K562 (cell line): Measurements from ENCODE around the gene PPT2. TPM values are rescaled to one million over a fixed set of nuclear protein-coding genes. Genes with fewer than 3 reads are reported as not detected.

ENCODE experiments used
- CREB3 ChIP-seq: fragments of 450-650 bp; conservative IDR thresholded peaks from 2 replicates; pipeline ENCODE4 v1.6.1; 2016; ENCODE audit warnings: missing genetic modification characterization, low read depth, mild to moderate bottlenecking, missing compliant biosample characterization, moderate library complexity
- E2F5 ChIP-seq: sonication (generic); formaldehyde crosslinking; IDR thresholded peaks from 2 replicates; pipeline ENCODE4 v1.8.0; 2022; ENCODE audit warnings: mild to moderate bottlenecking, missing genetic modification reagents
- E2F6 ChIP-seq, 2 experiments: IDR thresholded peaks; 2 replicates each; pipeline ENCODE4 v1.6.1; 2011; ENCODE audit warnings: borderline replicate concordance in 1 of 2, control low read depth in 1 of 2, low read depth in 1 of 2, low read length in 1 of 2, mild to moderate bottlenecking in 1 of 2, mixed read lengths in 1 of 2, moderate library complexity in 1 of 2; ENCODE audit not compliant: insufficient read depth in 1 of 2, insufficient read length in 1 of 2, poor library complexity in 1 of 2, severe bottlenecking in 1 of 2; ENCODE audit errors: extremely low read depth in 1 of 2
- FOXJ3 ChIP-seq: sonication (generic); formaldehyde crosslinking; IDR thresholded peaks from 2 replicates; pipeline ENCODE4 v1.4.0; 2020; ENCODE audit warnings: mild to moderate bottlenecking, missing genetic modification reagents
- GABPB2 ChIP-seq: fragments of 250-450 bp; sonication (Bioruptor Pico); conservative IDR thresholded peaks from 2 replicates; pipeline ENCODE4 v1.5.1; 2021; ENCODE audit warnings: mild to moderate bottlenecking
- MAZ ChIP-seq, 2 experiments: fragments of 450-650 bp in 1 of 2; sonication (generic) in 1 of 2; formaldehyde crosslinking; IDR thresholded peaks in 1 of 2; conservative IDR thresholded peaks in 1 of 2; 2 replicates each; pipeline versions ENCODE4 v1.4.0 to v1.5.0; 2020; ENCODE audit warnings: mild to moderate bottlenecking in 1 of 2, missing genetic modification reagents in 1 of 2
- NBN ChIP-seq: fragments of 450-650 bp; IDR thresholded peaks from 2 replicates; pipeline ENCODE4 v1.6.1; 2016; ENCODE audit warnings: low read depth, mild to moderate bottlenecking
- NCOA2 ChIP-seq, 2 experiments: fragments of 450-650 bp; IDR thresholded peaks; 2 replicates each; pipeline ENCODE4 v1.6.1; 2018; ENCODE audit warnings: mild to moderate bottlenecking in 2 of 2, moderate library complexity in 1 of 2; ENCODE audit not compliant: partially characterized antibody in 2 of 2
- SIX5 ChIP-seq, 2 experiments: IDR thresholded peaks; 2 replicates each; pipeline ENCODE4 v1.6.1; 2011; ENCODE audit warnings: low read length in 2 of 2, borderline replicate concordance in 1 of 2, low read depth in 1 of 2, mild to moderate bottlenecking in 1 of 2, moderate library complexity in 1 of 2; ENCODE audit not compliant: insufficient read depth in 1 of 2
- TAF9B ChIP-seq: fragments of 450-650 bp; IDR thresholded peaks from 2 replicates; pipeline ENCODE4 v1.6.1; 2018; ENCODE audit warnings: mild to moderate bottlenecking; ENCODE audit not compliant: partially characterized antibody
- ZFX ChIP-seq: sonication (generic); formaldehyde crosslinking; IDR thresholded peaks from 2 replicates; pipeline ENCODE4 v1.8.0; 2022; ENCODE audit warnings: mild to moderate bottlenecking, missing genetic modification reagents, moderate library complexity
- ZNF174 ChIP-seq: fragments of 250-450 bp; sonication (Bioruptor Pico); IDR thresholded peaks from 2 replicates; pipeline ENCODE4 v1.4.0; 2020; ENCODE audit warnings: mild to moderate bottlenecking
- ZNF184 ChIP-seq: sonication (generic); formaldehyde crosslinking; IDR thresholded peaks from 2 replicates; pipeline ENCODE4 v1.5.0; 2020; ENCODE audit warnings: missing genetic modification reagents
- polyA plus RNA-seq, 8 experiments: library from polyadenylated mRNA; depleted of rRNA in 4 of 8; stranded (reverse) in 5 of 8; unstranded in 3 of 8; fragments of >200 nt; fragmentation: Nextera tagmentation in 2 of 8; fragmentation: Illumina TruSeq in 1 of 8; extraction: Ambion mirVana in 2 of 8; extraction: Trizol in 1 of 8; gene quantifications; 2 replicates each; pipeline versions ENCODE4 v1.2.1 to v1.2.3, GENCODE V29; 2011 to 2014; ENCODE audit warnings: inconsistent platforms in 1 of 8, missing spikeins in 1 of 8
- total RNA-seq, 7 experiments: library from RNA; depleted of rRNA in 6 of 7; stranded (reverse); fragments of >200 nt in 6 of 7; fragmentation: Illumina TruSeq in 2 of 7; extraction: Trizol in 2 of 7; gene quantifications; 2 replicates each; pipeline versions ENCODE4 v1.2.1 to v1.2.3, GENCODE V29; 2011 to 2021; ENCODE audit warnings: low replicate concordance in 1 of 7
- TF ChIP-seq, protein P1 (sequence below): IDR thresholded peaks from 3 replicates; pipeline ENCODE4 v1.6.1; 2011; ENCODE audit warnings: borderline replicate concordance, mild to moderate bottlenecking, moderate library complexity; ENCODE audit not compliant: insufficient read length; ENCODE audit errors: extremely low read depth
- TF ChIP-seq, protein P2 (sequence below): sonication (generic); formaldehyde crosslinking; IDR thresholded peaks from 2 replicates; pipeline ENCODE4 v1.8.1; 2023; ENCODE audit warnings: mild to moderate bottlenecking, missing genetic modification reagents

The PPT2 gene
- total and polyA plus RNA-seq, 9 of the 15 experiments (the other 6 are each of a cell fraction or from before 2014, with no cell fraction given) = 27.4 to 98.8 (median 69.9) TPM

DNA sequence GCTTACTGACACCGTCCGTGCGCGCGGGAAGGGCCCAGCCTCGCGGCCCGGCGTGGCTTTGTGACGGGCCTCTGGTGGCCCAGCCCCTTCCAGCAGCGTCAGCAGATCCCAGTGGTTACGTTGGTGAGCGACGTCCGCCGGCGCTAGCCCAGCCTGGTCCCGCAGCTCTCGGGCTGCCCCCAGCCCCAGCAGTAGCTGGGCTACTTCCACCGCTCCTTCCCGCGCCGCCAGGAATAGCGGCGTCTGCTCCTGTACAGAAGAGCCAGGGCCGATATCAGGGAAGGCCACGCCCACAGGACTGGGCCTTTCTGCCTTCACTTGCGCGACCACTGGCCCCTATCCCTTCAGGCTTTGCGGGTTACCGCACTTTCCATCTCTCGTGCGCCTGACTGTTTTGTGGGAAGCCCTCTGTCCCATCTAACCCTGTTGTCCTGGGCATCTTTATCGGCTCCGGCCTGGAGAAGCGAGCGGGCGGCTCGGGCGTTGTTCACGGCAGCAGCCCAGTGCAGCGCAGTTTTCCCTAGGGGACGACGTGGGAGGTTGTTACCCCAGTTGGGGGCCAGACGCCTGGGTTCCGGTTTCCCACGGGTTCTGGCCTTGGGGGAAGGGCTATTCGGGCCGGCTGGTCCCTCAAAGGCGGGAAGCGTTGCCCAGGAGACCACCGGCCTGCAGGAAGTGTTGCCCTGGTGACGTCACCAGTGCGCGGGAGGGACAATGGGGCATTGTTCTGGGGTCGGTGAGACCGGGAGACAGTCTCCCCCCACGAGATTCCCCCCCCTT lies 42.2 kb downstream of the PPT2 start (continued):
- TF ChIP-seq GABPB2 (CRISPR knock-in tag) (no peak; the same call in 1 of the 2 replicates), CREB3 (tag) (peak; percentile 83), E2F5 (peak; percentile 83; the same call in 1 of the 2 replicates), MAZ (CRISPR knock-in tag; conservative IDR thresholded peaks at IDR 0.05 in 1 of 2, IDR thresholded peaks at IDR 0.05 in 1 of 2) (peak; percentile 11 to 95; a peak in 3 of 4 replicates), ZFX (CRISPR knock-in tag) (peak; percentile 99), FOXJ3 (CRISPR knock-in tag) (no peak), TAF9B (peak; percentile 75), ZNF184 (CRISPR knock-in tag) (no peak), NBN (peak; percentile 93), E2F6 (IDR thresholded peaks at IDR 0.05; ENCODE audit: borderline replicate concordance in 1 of 2, extremely low read depth in 1 of 2, insufficient read depth in 1 of 2, insufficient read length in 1 of 2, low read depth in 1 of 2, low read length in 1 of 2, poor library complexity in 1 of 2, severe bottlenecking in 1 of 2) (peak; percentile 89 to 96), ZNF174 (CRISPR knock-in tag) (no peak), NCOA2 (IDR thresholded peaks at IDR 0.05; ENCODE audit: partially characterized antibody in 2 of 2) (no peak), SIX5 (IDR thresholded peaks at IDR 0.05; ENCODE audit: borderline replicate concordance in 1 of 2, insufficient read depth in 1 of 2, low read depth in 1 of 2, low read length in 2 of 2) (0 out of 4 replicates have a peak, but pooled peaks of 1 of the 2 experiments have one; percentile 21)
- TF ChIP-seq, protein P1, sequence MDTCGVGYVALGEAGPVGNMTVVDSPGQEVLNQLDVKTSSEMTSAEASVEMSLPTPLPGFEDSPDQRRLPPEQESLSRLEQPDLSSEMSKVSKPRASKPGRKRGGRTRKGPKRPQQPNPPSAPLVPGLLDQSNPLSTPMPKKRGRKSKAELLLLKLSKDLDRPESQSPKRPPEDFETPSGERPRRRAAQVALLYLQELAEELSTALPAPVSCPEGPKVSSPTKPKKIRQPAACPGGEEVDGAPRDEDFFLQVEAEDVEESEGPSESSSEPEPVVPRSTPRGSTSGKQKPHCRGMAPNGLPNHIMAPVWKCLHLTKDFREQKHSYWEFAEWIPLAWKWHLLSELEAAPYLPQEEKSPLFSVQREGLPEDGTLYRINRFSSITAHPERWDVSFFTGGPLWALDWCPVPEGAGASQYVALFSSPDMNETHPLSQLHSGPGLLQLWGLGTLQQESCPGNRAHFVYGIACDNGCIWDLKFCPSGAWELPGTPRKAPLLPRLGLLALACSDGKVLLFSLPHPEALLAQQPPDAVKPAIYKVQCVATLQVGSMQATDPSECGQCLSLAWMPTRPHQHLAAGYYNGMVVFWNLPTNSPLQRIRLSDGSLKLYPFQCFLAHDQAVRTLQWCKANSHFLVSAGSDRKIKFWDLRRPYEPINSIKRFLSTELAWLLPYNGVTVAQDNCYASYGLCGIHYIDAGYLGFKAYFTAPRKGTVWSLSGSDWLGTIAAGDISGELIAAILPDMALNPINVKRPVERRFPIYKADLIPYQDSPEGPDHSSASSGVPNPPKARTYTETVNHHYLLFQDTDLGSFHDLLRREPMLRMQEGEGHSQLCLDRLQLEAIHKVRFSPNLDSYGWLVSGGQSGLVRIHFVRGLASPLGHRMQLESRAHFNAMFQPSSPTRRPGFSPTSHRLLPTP = no peak
- TF ChIP-seq, protein P2, sequence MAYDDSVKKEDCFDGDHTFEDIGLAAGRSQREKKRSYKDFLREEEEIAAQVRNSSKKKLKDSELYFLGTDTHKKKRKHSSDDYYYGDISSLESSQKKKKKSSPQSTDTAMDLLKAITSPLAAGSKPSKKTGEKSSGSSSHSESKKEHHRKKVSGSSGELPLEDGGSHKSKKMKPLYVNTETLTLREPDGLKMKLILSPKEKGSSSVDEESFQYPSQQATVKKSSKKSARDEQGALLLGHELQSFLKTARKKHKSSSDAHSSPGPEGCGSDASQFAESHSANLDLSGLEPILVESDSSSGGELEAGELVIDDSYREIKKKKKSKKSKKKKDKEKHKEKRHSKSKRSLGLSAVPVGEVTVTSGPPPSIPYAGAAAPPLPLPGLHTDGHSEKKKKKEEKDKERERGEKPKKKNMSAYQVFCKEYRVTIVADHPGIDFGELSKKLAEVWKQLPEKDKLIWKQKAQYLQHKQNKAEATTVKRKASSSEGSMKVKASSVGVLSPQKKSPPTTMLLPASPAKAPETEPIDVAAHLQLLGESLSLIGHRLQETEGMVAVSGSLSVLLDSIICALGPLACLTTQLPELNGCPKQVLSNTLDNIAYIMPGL (CRISPR knock-in tag) = peak; percentile 48; the same call in 1 of the 2 replicates
